ENCODE measurements around the gene SMYD5. TPM values are rescaled to one million over a fixed set of nuclear protein-coding genes. Genes with fewer than 3 reads are reported as not detected.

SMYD5 gene
- total RNA-seq, 1 experiment from 2014 or later: 54.5 TPM

DNA sequence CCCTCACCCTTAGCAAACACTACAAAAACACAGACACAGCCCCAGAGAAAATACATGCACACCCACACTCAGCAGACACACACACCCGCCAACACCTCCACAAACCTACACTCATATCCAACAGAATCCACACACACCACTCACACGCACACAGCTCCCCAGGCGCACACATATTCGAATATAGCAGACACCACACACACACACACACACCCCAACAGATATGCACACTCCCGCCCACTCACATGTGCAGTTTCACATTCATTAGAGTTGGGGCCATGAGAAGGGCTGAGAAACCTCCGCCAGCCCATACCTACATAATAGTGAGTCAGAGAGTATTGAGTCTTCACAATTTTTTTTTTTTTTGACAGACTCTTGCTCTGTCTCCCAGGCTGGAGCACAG is 41.1 kb upstream of the SMYD5 start:
- H3K4me1 ChIP-seq (ENCODE audit: insufficient read depth, low read length, poor library complexity, severe bottlenecking): peaks cover 18% of the 10 kb centered on the region
- H3K4me3 ChIP-seq (ENCODE audit: low read depth, low read length, poor library complexity, severe bottlenecking): no peak overlapping the region
- intact Hi-C loops (cut with micrococcal nuclease; ENCODE audit: unreplicated experiment): no loop called here
- H3K36me3 ChIP-seq (ENCODE audit: insufficient read depth, low read length, poor library complexity, severe bottlenecking): no peaks in the 10 kb centered on the region
- no peak for TF ChIP-seq EZH2 (IDR thresholded peaks at IDR 0.05; ENCODE audit: borderline replicate concordance, low read depth, low read length, poor library complexity, severe bottlenecking)
- TF ChIP-seq, protein P1, sequence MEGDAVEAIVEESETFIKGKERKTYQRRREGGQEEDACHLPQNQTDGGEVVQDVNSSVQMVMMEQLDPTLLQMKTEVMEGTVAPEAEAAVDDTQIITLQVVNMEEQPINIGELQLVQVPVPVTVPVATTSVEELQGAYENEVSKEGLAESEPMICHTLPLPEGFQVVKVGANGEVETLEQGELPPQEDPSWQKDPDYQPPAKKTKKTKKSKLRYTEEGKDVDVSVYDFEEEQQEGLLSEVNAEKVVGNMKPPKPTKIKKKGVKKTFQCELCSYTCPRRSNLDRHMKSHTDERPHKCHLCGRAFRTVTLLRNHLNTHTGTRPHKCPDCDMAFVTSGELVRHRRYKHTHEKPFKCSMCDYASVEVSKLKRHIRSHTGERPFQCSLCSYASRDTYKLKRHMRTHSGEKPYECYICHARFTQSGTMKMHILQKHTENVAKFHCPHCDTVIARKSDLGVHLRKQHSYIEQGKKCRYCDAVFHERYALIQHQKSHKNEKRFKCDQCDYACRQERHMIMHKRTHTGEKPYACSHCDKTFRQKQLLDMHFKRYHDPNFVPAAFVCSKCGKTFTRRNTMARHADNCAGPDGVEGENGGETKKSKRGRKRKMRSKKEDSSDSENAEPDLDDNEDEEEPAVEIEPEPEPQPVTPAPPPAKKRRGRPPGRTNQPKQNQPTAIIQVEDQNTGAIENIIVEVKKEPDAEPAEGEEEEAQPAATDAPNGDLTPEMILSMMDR (conservative IDR thresholded peaks at IDR 0.05; ENCODE audit: low read depth, low read length): no peak
- ChIA-PET CTCF (no interaction called here), POLR2A (ENCODE audit: low non-redundant PET) (no interaction called here)
- H3K27ac ChIP-seq (ENCODE audit: low read depth, low read length, poor library complexity, severe bottlenecking): no peak overlapping the region
- BruUV-seq (replicated peaks): no TSS peak
- H3K27me3 ChIP-seq (replicated peaks; ENCODE audit: insufficient read depth, low read depth, low read length, poor library complexity): no peaks in the 10 kb centered on the region
- H3K9me3 ChIP-seq (ENCODE audit: low read depth, low read length, poor library complexity, severe bottlenecking): no peaks in the 10 kb centered on the region
- DNase-seq (ENCODE audit: low spot score): no peak

DNA sequence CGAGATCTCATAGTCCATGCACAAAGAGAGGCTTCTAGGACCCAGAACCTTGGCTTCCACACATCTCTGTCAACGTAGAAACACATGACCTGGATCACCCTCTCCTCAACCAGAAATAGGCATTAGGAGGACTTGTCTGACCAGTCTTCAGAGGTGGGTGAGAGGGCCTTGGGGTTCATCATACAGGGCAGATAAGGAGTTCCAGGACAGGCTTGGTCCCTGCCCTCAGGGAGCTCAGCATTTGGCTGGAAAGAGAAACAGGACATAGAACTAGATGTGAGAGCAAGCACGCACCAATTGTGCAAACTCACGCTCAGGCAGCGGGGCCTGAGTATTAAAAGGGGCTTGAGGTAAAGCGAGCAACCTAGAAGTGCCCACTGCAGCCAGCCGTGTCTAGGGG is 40.3 kb upstream of the SMYD5 start:
- Histone ChIP-seq H3K27me3 (replicated peaks; ENCODE audit: insufficient read depth, low read depth, low read length, poor library complexity) (no peaks in the 10 kb centered on the region), H3K36me3 (ENCODE audit: insufficient read depth, low read length, poor library complexity, severe bottlenecking) (no peaks in the 10 kb centered on the region), H3K27ac (ENCODE audit: low read depth, low read length, poor library complexity, severe bottlenecking) (no peak overlapping the region), H3K9me3 (ENCODE audit: low read depth, low read length, poor library complexity, severe bottlenecking) (no peaks in the 10 kb centered on the region), H3K4me3 (ENCODE audit: low read depth, low read length, poor library complexity, severe bottlenecking) (no peak overlapping the region), H3K4me1 (ENCODE audit: insufficient read depth, low read length, poor library complexity, severe bottlenecking) (peaks cover 18% of the 10 kb centered on the region)
- TF ChIP-seq, protein P1 (conservative IDR thresholded peaks at IDR 0.05; ENCODE audit: low read depth, low read length): no peak
- no peak for TF ChIP-seq EZH2 (IDR thresholded peaks at IDR 0.05; ENCODE audit: borderline replicate concordance, low read depth, low read length, poor library complexity, severe bottlenecking)
- ChIA-PET CTCF (no interaction called here), POLR2A (ENCODE audit: low non-redundant PET) (no interaction called here)
- no TSS peak for BruUV-seq (replicated peaks)
- no peak for DNase-seq (ENCODE audit: low spot score)
- intact Hi-C loops (cut with micrococcal nuclease; ENCODE audit: unreplicated experiment): no loop called here

DNA sequence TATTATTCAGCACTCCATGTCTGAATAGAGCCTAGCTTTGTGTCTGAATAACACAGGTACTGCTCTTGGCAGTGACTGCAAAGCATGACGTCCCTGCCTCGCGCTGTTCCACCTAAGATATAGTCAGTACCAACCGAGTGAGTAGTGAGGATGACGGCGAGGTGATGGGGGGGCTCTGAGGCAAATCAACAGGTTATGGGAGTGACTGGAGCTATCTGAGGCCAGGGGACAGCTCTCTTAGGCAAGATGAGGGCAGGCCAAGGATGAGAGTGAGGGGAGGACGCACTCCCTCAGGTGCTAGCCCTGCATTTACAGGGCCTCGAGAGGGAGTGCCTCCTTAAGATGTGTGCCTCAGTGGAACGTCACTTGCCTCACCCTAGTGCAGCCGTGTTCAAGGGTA is 39.8 kb upstream of the SMYD5 start:
- TF ChIP-seq EZH2 (IDR thresholded peaks at IDR 0.05; ENCODE audit: borderline replicate concordance, low read depth, low read length, poor library complexity, severe bottlenecking): no peak
- TF ChIP-seq, protein P1 (conservative IDR thresholded peaks at IDR 0.05; ENCODE audit: low read depth, low read length): no peak
- H3K27me3 ChIP-seq (replicated peaks; ENCODE audit: insufficient read depth, low read depth, low read length, poor library complexity): no peaks in the 10 kb centered on the region
- peaks cover 18% of the 10 kb centered on the region for H3K4me1 ChIP-seq (ENCODE audit: insufficient read depth, low read length, poor library complexity, severe bottlenecking)
- ChIA-PET POLR2A (ENCODE audit: low non-redundant PET) (no interaction called here), CTCF (interaction anchor here (0.6 kb wide), 1 partner anchor 85 kb away, joined by 4 read pairs; no protein-coding TSS in a partner anchor)
- no peaks in the 10 kb centered on the region for H3K9me3 ChIP-seq (ENCODE audit: low read depth, low read length, poor library complexity, severe bottlenecking)
- DNase-seq (ENCODE audit: low spot score): no peak
- H3K4me3 ChIP-seq (ENCODE audit: low read depth, low read length, poor library complexity, severe bottlenecking): no peak overlapping the region
- H3K27ac ChIP-seq (ENCODE audit: low read depth, low read length, poor library complexity, severe bottlenecking): no peak overlapping the region
- intact Hi-C loops (cut with micrococcal nuclease; ENCODE audit: unreplicated experiment): no loop called here
- BruUV-seq (replicated peaks): no TSS peak
- no peaks in the 10 kb centered on the region for H3K36me3 ChIP-seq (ENCODE audit: insufficient read depth, low read length, poor library complexity, severe bottlenecking)

Data from A673 (cell line).